Right lobe of liver (tissue), 4 donors: ENCODE results near the gene LOXL1.

Experiments
- POLR2A ChIP-seq: fragments of 450-650 bp; IDR thresholded peaks from one replicate; pipeline ENCODE4 v1.6.1; 2017; ENCODE audit warnings: antibody characterized with exemption, mild to moderate bottlenecking
- TF ChIP-seq, protein P1 (sequence below), 4 donors: fragments of 200-600 bp in 3 of 4; fragments of 450-650 bp in 1 of 4; IDR thresholded peaks; one replicate each; pipeline versions ENCODE4 v1.5.1 to v1.8.0; 2016 to 2022; ENCODE audit warnings: antibody characterized with exemption in 4 of 4, mild to moderate bottlenecking in 2 of 4
- donor health status: DM: no; HTN: no; CAD: no.
- donor health status: DM: no; HTN: no; CAD: no.
- donor health status: DM: no; HTN: yes; CAD: no.

DNA sequence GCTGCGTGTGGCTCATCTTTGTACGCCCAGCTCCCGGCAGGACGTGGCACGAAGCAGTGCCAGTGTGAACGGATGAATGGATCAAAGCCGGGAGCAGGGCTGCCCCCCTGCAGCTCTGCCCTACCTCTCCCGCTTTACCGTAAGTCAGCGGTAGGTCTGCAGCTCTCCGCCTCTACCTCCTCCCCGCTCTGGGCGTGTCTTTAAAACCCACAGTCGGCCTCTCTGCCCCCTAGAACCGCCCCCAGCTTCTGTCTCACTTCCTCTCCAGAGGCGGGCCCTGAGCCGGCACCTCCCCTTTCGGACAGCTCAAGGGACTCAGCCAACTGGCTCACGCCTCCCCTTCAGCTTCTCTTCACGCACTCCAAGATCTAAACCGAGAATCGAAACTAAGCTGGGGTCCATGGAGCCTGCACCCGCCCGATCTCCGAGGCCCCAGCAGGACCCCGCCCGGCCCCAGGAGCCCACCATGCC, 68.2 kb downstream of the LOXL1 start, which contains the start of gene PML:
- TF ChIP-seq, protein P1, sequence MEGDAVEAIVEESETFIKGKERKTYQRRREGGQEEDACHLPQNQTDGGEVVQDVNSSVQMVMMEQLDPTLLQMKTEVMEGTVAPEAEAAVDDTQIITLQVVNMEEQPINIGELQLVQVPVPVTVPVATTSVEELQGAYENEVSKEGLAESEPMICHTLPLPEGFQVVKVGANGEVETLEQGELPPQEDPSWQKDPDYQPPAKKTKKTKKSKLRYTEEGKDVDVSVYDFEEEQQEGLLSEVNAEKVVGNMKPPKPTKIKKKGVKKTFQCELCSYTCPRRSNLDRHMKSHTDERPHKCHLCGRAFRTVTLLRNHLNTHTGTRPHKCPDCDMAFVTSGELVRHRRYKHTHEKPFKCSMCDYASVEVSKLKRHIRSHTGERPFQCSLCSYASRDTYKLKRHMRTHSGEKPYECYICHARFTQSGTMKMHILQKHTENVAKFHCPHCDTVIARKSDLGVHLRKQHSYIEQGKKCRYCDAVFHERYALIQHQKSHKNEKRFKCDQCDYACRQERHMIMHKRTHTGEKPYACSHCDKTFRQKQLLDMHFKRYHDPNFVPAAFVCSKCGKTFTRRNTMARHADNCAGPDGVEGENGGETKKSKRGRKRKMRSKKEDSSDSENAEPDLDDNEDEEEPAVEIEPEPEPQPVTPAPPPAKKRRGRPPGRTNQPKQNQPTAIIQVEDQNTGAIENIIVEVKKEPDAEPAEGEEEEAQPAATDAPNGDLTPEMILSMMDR (IDR thresholded peaks at IDR 0.05): peak in 1 of 4 donors; percentile 5
- peak; percentile 79 for TF ChIP-seq POLR2A
